ENCODE results near the gene CACNA2D3.

Gene CACNA2D3

DNA sequence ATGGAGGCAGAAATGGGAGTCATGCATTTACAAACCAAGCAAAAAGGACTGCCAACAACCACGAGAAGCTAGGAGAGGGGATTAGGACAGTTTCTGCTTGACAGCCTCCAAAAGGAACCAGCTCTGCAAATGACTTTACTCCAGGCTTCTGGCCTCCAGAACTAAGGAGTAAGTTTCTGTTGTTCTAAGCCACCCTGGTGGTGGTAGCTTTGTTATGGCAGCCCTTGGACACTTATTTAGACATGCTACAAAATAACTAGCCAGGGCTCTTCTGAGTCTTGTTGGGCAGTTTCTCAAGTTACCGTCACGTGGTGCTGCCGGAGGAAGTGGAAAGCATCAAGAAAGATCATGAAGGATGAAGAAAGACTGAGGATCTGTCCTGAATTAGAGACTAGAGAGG is 419.0 kb downstream of the CACNA2D3 start:
- DNase-seq: no peak

DNA sequence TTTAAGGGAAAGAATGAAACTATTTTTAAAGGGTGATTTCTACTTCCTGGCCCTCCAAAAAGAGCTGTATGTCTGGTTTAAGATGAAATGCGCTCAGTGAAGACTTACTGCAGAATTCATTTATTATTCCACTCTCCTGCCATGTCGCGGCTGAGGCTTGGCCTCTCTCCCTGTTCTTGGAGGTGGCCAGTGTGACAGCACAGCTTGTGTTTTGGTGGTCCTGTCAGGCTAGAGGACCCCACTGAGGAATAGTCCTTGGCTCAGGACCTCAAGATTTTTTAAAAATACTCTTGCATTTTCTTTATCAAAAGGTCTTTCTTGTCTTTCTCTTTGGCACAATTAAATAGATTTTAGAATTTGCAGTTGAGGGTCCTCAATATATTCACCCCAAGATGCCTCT is 421.1 kb downstream of the CACNA2D3 start:
- DNase-seq: no peak

DNA sequence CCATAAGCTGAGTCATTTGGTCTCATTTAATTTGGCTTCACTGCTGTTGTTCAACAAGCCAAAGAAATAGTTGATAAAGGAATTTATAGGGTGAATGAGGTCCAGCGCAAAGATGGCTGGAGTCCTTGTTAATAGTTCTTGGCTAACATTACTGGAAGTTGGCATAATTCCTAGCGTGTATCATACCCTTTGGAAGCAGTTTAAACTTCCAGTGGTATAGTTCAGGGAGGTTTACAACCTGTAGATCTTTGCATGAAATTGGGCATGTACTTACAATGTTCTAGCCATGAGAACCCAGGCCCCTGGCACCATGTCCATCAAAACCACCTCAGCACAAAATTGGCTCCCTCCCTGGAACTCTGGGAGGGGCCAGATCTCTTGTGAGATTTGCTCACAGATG is 424.7 kb downstream of the CACNA2D3 start:
- no peak for DNase-seq

GRCh38 chr3:54547846-54548245 is 425.5 kb downstream of the CACNA2D3 start:
- no peak for DNase-seq

DNA sequence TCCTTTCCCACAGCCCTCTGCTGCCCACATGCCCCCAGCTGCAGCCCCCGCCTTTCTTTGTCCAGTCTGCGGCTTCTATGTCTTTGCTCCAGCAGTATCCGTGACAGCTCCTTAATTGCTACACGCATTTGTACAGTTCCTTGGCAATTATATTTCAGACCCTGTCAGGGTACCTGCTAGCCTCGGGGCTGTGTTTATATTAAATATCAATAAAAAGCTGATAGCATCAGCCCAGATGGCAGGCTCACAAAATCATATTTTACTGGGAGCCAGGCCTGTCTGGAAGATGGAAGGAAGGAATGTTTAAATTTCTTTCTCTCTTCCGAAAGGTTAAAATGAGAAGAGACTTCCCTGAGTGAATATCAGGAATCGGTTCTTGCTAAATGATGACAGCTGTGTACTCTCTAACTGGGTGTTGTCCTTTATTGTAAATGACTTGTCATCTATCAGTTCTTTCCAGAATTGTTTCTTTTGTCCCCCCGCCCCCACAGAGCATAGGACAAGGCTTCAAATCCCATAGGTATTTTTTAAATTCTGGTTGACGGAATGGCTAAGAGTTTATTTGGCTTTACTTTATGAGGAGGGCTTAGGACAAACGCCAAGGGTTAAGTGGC is 427.4 kb downstream of the CACNA2D3 start:
- DNase-seq: no peak

DNA sequence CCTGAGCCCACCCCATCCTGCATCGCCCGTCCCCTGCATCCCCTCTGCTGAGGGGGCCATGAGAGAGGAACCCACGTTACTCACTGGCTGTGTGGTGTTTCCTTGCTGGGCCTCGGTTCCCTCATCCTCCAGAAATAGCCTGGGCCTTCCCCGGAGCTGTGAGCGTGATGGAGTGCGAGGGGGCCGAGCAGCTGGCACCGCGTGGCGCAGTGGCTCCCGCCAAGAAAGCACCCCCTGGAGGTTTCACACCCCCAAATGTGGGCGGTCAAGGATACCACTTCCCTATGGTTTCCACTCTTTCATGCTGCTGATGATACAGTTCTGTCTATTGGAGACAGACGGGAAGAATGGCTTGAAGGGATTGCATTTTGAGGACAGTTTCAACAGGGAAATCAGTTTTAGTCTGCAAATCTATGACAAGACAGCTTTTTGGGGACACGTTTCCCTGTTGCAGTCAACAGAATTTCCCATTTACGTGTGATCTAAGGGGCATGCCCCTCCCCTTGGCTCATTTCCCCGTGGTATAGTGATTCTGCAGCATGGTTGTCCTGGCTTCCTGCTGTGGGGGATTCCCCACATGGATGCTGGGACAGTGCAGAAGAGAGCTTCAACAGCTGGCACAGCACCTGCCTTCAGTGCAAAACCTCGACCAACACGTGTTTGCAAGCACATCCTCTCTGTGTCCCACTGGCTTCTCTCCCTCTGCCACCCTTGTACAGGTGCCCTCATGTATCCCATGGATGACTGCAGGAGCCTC is 428.0 kb downstream of the CACNA2D3 start:
- DNase-seq: no peak

DNA sequence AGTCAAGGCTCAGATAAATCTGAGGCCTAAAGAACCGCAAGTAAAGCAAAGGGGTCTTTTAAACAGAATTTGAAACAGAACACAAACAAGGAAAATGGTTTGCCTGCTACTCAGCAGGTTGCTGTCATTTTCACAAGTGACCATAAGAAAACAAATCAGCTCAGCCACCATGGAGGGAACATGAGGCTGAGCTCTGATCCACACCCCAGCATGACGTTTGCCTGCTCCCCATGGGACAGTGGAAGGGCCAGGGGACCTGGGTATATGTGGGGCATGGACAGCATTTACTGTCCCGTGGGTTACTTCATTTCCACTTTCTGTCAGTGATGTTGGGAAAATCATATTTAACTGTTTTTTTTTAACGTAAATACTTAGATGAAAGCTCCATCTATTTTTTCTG is 434.3 kb downstream of the CACNA2D3 start:
- DNase-seq: no peak

GRCh38 chr3:54557538-54558428 is 435.4 kb downstream of the CACNA2D3 start:
- no peak for DNase-seq

- no peak for DNase-seq
Measured at GRCh38 chr3:54563501-54564200, 441.3 kb downstream of the CACNA2D3 start.

DNA sequence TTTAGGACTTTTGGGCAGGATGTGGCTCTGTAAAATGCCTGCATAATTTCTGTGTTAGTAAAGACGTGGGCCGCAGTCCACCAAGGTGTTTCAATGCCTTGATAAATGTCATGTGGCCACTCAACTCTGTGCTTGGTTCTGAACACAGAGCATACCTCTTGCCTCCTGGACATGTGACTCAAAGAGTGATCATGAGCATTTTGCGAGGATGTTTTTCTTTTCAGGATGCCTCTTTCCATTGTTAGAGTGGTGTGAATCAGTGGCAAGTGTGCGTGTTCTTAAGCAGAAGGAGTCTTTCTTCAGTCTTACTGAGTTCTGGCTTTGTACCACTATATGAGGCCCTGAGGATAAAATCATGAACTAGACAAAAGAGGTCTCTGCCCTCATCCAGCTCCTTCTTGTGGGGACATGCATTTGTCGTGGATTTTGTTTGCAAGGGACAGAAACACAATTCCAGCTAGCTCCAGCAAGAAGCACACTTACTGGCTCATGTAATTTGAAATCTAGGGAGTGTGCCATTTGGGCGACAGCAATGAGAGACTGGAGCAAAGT is 442.1 kb downstream of the CACNA2D3 start:
- no peak for DNase-seq

DNA sequence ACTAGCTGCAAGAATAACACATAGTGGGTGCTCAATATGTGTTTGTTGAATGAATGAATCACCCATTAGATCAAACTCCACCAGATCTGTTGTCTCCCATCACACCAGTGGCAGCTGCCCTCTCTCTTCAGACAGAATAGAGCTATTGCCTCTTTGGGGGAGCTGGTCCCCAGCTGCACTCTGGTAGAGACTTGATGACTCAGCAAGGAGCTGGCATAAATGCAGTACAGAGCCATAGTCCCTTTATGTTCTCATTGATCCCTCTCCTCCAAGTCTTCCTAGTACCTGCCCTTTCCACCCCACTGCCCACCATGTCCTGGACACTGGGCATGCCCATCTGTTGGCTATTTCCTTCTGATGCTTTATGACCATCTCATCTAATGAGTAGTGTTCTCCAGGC is 443.6 kb downstream of the CACNA2D3 start:
- DNase-seq: no peak

- no peak for DNase-seq
Measured at GRCh38 chr3:54567949-54568348, 445.6 kb downstream of the CACNA2D3 start.

DNA sequence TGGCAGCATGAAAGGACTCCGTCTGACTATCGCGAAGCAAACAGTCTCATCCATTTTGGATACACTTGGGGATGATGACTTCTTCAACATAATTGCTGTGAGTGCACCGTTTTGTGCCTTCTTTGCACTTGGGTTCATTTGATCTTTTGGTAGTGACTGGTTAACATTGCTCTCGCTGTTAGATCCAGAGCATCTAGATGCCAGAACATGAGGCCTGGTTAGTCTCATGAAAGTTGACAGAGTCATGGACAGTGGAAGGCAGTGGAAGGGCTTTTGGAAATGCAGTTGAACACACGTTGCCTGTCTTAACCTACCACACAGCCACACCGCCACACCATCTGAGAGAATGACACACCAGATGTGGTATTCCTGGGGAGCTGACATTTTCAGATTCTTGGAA is 447.7 kb downstream of the CACNA2D3 start:
- DNase-seq: no peak

DNA sequence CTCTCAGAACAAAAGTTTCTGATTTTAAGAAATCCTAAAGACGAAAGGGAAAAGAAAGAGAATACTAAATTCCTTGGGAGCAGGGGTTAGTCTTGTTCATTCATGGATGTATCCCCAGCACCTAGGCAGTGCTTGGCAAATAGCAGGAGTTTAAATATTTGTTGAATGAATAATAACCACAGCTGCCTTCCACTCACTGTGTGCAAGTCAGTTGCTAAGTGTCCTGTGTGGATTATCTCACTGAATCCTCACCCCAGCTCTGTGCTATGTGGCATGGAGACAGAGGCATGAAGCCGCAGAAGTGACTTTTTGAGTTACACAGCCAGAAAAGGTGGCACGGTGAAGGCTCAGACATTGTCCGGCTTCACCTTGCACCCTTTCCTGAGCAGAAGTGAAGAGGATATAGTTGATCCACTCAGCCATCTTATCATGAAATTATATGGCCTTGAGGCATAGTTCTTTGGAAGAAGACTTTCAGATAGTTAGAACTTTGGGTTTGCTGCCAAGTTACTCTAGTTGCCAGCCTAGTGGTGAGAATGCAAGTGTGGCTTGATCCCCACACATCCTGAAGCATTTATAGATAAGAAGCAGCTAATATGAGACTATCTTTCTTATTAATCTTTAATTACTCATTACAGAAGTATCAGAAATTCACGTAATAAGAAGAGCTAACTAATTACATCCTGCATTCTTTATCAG is 450.0 kb downstream of the CACNA2D3 start:
- no peak for DNase-seq

DNA sequence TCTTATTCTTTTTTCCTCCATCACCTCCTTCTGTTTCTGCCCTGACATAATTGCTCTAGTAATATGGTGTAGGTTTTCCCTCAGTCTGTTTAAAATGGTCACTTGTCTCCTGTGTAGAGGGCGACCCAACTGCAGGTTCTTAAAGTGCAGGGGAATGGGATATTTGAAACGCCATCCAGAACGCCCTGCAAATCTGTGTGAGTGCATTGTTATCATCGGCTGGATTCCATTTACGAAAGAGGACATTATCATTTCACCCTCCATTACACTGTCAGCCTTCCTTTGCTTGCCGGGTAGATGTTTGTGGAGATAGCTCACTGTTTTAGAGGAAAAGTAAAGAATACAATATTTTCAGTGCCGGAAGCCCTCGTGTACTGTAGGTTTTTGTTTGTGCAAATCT is 451.5 kb downstream of the CACNA2D3 start:
- no peak for DNase-seq

GRCh38 chr3:54574906-54575617 is 452.7 kb downstream of the CACNA2D3 start:
- DNase-seq: no peak

DNA sequence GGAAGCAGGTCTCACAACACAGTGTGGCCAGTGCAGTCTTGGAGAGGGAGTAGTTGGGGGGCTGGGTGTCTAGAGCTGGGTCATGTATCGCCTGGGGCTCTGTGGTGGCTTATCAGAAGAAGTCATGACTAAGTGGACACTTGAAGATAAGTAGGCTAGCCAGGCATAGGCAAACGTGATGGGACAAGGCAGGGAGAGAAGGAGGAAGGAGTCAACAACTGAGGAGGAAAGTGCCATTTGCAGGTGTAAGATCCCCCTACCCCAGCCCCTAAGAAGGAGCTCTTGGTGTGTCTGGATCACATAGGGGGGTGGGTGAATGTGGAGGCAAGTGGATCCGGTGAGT is 453.2 kb downstream of the CACNA2D3 start:
- no peak for DNase-seq

- no peak for DNase-seq
Measured at GRCh38 chr3:54577313-54577712, 455.0 kb downstream of the CACNA2D3 start.

DNA sequence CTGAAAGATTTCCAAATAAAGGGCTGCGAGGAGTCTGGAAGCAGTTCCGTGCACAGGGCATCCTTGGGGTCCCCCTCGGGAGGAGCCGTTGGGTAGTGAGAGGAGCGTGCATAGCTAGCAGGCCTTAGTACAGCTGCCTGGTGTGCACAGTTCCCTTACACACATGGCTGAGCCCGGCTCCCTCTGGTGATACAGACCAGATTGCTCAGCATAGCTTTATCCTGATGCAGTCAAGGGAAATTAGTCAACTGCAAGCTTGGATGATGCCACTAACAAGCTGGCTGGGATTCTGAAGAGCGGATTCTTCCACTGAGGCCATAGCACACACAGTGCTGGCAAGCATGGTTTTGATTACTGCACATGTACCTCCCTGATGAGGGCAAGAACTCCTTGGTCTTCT is 456.1 kb downstream of the CACNA2D3 start:
- DNase-seq: no peak

GRCh38 chr3:54580453-54580852 is 458.1 kb downstream of the CACNA2D3 start:
- DNase-seq: no peak

DNA sequence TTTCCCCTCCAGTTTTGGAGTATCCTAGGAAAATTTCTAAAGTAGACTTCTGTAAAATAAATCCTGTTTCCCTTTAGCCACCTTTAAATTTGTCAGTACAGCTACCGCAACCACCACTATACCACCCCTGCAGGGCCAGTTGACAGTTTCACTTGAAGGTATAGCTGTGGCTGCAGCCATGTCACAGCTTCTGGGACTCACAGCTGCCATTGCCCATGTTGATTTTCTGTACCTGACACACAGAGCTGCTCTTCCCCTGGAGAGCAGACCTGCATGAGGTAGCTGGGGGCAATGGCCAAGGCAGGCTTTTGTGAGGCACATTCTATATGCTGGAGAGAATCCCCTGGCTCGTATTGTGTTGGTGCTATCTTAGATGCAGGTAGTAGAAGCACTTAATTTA is 460.1 kb downstream of the CACNA2D3 start:
- no peak for DNase-seq

DNA sequence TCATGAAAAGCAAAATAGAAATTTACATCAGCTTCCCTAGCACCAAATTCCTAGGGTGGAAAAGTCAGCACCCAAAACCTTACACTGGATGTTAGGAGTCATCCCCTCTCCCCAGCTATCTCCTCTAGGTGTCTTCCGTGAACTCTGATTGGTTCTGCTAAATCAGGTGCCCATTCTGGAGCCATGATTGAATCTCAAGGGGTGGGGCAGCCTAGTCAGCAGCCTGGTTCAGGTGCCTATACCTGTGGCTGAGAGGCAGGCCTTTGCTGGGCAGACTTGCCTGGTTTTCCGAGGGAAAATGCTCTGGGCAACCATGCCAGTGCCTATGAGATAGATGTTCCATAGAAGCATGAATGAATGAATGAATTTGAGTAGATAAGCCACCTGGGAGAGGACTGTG is 468.8 kb downstream of the CACNA2D3 start:
- no peak for DNase-seq
